Ovary (tissue), 9 donors: Measurements from ENCODE around the gene GRN. TPM values are rescaled to one million over a fixed set of nuclear protein-coding genes. Genes with fewer than 3 reads are reported as not detected.

Experiments
- DNase-seq, 5 donors: peaks; one replicate each; pipeline ENCODE4 v3.0.0-alpha.2; 2019 to 2020
- H3K27ac ChIP-seq, 2 donors: fragments of 200-600 bp; one replicate each; pipeline versions ENCODE4 v1.5.1 to v1.8.0; 2019 to 2022
- H3K27me3 ChIP-seq: fragments of 200-600 bp; one replicate; pipeline ENCODE4 v1.8.0; 2022
- H3K36me3 ChIP-seq: fragments of 200-600 bp; sonication (generic); one replicate; pipeline ENCODE4 v1.5.1; 2019
- H3K4me1 ChIP-seq: one replicate; pipeline ENCODE4 v1.8.1; 2013; ENCODE audit warnings: mild to moderate bottlenecking, moderate library complexity; ENCODE audit not compliant: insufficient read depth
- H3K4me3 ChIP-seq: fragments of 200-600 bp; sonication (generic); one replicate; pipeline ENCODE4 v1.5.1; 2017
- H3K9me3 ChIP-seq, 2 donors: fragments of 200-600 bp in 1 of 2; sonication (generic) in 1 of 2; one replicate each; pipeline versions ENCODE4 v1.5.1 to v1.8.1; 2013 to 2019; ENCODE audit warnings: mild to moderate bottlenecking in 1 of 2, moderate library complexity in 1 of 2
- EP300 ChIP-seq: sonication (generic); formaldehyde crosslinking; IDR thresholded peaks from one replicate; pipeline ENCODE4 v1.6.1; 2017; ENCODE audit warnings: antibody characterized with exemption
- POLR2A ChIP-seq: fragments of 450-650 bp; IDR thresholded peaks from one replicate; pipeline ENCODE4 v1.6.1; 2017; ENCODE audit warnings: antibody characterized with exemption, mild to moderate bottlenecking, moderate library complexity
- WGBS, 3 donors: extraction: QIAGEN DNeasy Blood & Tissue Kit in 1 of 3; methylation state at CpG; one replicate each; pipeline versions ENCODE4 v1.1.5 to v1.1.7; 2013 to 2017; 5-methylcytosine and 5-hydroxymethylcytosine counted together
- intact Hi-C, 4 donors: fragments of 100-400 bp; cut with DNase I; formaldehyde crosslinking; loops; one replicate each; pipeline versions ENCODE4 v1.11.0 to v1.15.1; 2022 to 2023
- polyA plus RNA-seq, 2 donors: library from polyadenylated mRNA; stranded (reverse); fragments of 200-250 nt in 1 of 2; fragments of 350-450 nt in 1 of 2; fragmentation: Illumina TruSeq in 1 of 2; extraction: RNeasy Lipid Tissue Mini Kit (QIAGEN cat#74804) in 1 of 2; gene quantifications; one replicate each; pipeline ENCODE4 v1.2.3, GENCODE V29; 2013 to 2014
- total RNA-seq, 7 donors: library from RNA; depleted of rRNA in 2 of 7; stranded (reverse); fragments of >200 nt in 2 of 7; fragmentation: NEBNext Ultra II Directional in 3 of 7; extraction: Animal tissue kit (Norgen Biotek cat#: 25700) in 3 of 7; gene quantifications; one replicate each; pipeline versions ENCODE4 v1.1.0 to v1.2.4, GENCODE V29; 2016 to 2023
- TF ChIP-seq, protein P1 (sequence below), 3 donors: fragments of 450-650 bp in 2 of 3; fragments of 200-600 bp in 1 of 3; IDR thresholded peaks; one replicate each; pipeline versions ENCODE4 v1.5.1 to v1.8.0; 2016 to 2022; ENCODE audit warnings: antibody characterized with exemption in 3 of 3, mild to moderate bottlenecking in 1 of 3
- donor health status: DM: no; HTN: no; CAD: no; lungs with moderate emphysema.
- donor health status: DM: no; HTN: no; CAD: no.
- donor health status: Bipolar disorder and iron deficiency.
- donor health status: DM: yes; HTN: yes; CAD: no.
- donor health status: DM: no; HTN: no; CAD: no.
- donor health status: DM: yes; HTN: yes; CAD: no.

GRN gene
- total and polyA plus RNA-seq, 9 donors = 70.6 to 173 (median 88.2) TPM

DNA sequence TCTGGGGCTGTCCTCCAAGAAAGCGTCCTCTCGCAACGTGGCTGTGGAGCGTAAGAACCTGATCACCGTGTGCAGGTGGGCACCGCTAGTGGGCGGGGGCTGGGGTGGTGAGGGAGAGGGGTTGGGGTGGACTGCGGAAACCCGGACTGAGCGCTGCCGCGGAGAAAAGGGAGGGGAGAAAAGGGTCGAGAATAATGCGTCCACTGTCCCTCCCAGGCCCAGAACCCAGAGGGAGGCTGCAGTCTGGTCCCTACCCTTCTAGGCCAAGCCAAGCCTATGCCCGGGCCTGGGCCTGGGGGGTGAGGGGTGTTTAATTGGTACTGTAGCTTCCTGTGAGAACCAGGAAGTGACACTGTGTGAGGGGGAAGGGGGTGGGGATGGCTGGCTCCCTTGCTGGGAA, 36.2 kb upstream of the GRN start:
- H3K4me3 ChIP-seq = peak overlapping the region; percentile 23
- H3K27ac ChIP-seq = no peak overlapping the region
- 2 to 3% (median 2%) methylated on average over 15 of the region's 15 CpGs for WGBS, 3 donors
- H3K36me3 ChIP-seq = no peaks in the 10 kb centered on the region
- H3K9me3 ChIP-seq = no peaks in the 10 kb centered on the region
- intact Hi-C loops = loop anchor here in 1 of 4 donors (5.0 kb wide), 1 partner anchor 87 kb away; no protein-coding TSS in a partner anchor
- peak in 1 of 5 donors; percentile 47 for DNase-seq
- TF ChIP-seq, protein P1, sequence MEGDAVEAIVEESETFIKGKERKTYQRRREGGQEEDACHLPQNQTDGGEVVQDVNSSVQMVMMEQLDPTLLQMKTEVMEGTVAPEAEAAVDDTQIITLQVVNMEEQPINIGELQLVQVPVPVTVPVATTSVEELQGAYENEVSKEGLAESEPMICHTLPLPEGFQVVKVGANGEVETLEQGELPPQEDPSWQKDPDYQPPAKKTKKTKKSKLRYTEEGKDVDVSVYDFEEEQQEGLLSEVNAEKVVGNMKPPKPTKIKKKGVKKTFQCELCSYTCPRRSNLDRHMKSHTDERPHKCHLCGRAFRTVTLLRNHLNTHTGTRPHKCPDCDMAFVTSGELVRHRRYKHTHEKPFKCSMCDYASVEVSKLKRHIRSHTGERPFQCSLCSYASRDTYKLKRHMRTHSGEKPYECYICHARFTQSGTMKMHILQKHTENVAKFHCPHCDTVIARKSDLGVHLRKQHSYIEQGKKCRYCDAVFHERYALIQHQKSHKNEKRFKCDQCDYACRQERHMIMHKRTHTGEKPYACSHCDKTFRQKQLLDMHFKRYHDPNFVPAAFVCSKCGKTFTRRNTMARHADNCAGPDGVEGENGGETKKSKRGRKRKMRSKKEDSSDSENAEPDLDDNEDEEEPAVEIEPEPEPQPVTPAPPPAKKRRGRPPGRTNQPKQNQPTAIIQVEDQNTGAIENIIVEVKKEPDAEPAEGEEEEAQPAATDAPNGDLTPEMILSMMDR (IDR thresholded peaks at IDR 0.05) = no peak
- TF ChIP-seq POLR2A = no peak
- no peak for TF ChIP-seq EP300
- peaks cover 6% of the 10 kb centered on the region for H3K4me1 ChIP-seq
- no peaks in the 10 kb centered on the region for H3K27me3 ChIP-seq

DNA sequence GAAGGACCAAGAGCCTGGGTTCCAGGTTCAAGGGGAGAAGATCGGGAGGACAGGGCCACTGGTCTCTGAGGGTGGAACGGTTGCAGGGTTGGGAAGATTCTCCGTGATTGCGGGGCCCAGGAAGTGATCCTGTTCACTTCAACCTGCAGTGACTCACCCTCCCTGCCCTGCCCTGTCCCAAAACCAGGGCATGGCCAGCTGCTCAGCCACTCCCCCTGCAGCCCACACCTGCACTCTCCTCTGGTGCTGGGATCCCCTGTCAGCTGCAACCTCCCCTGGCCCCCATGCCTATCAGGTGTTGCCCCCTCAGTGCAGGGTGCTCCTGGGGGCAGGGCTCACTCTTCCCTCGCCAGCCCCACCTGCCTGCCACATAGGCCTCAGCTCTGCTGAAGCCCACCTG, 35.6 kb upstream of the GRN start:
- Histone ChIP-seq H3K4me3 (no peak overlapping the region), H3K36me3 (no peaks in the 10 kb centered on the region), H3K9me3 (no peaks in the 10 kb centered on the region), H3K4me1 (peaks cover 6% of the 10 kb centered on the region), H3K27ac (no peak overlapping the region), H3K27me3 (no peaks in the 10 kb centered on the region)
- no peak for TF ChIP-seq EP300
- TF ChIP-seq, protein P1 (IDR thresholded peaks at IDR 0.05) = no peak
- TF ChIP-seq POLR2A = no peak
- 54 to 63% (median 58%) methylated on average over 5 of the region's 5 CpGs for WGBS, 3 donors
- DNase-seq = no peak
- intact Hi-C loops = loop anchor here in 1 of 4 donors (5.0 kb wide), 1 partner anchor 87 kb away; no protein-coding TSS in a partner anchor

DNA sequence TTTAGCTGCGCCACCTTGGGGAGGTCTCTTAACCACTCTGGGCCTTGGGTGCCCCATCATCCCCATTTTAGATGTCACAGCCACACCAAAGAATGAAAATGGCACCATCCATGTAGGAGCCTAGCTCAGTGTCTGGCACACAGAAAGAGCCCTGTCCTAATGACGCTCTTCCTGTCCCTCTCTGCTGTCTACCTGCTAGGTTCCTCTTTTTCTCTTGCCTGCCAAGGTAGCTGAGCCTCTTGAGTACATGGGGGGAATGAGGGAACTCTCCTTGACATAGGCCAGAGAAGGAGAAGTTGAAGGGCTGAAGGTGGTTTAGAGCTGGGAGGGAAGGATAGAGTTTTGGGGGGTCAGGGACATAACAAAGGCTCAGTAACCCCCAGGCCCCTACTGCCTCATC, 34.9 kb upstream of the GRN start:
- Histone ChIP-seq H3K4me3 (no peak overlapping the region), H3K27ac (no peak overlapping the region), H3K9me3 (no peaks in the 10 kb centered on the region), H3K36me3 (no peaks in the 10 kb centered on the region), H3K4me1 (peaks cover 9% of the 10 kb centered on the region), H3K27me3 (peaks cover 3% of the 10 kb centered on the region)
- intact Hi-C loops = no loop called here
- TF ChIP-seq, protein P1 (IDR thresholded peaks at IDR 0.05) = no peak
- TF ChIP-seq POLR2A (no peak), EP300 (no peak)
- WGBS, 3 donors = 91 to 100% (median 96%) methylated on average over 2 of the region's 2 CpGs
- DNase-seq = no peak

DNA sequence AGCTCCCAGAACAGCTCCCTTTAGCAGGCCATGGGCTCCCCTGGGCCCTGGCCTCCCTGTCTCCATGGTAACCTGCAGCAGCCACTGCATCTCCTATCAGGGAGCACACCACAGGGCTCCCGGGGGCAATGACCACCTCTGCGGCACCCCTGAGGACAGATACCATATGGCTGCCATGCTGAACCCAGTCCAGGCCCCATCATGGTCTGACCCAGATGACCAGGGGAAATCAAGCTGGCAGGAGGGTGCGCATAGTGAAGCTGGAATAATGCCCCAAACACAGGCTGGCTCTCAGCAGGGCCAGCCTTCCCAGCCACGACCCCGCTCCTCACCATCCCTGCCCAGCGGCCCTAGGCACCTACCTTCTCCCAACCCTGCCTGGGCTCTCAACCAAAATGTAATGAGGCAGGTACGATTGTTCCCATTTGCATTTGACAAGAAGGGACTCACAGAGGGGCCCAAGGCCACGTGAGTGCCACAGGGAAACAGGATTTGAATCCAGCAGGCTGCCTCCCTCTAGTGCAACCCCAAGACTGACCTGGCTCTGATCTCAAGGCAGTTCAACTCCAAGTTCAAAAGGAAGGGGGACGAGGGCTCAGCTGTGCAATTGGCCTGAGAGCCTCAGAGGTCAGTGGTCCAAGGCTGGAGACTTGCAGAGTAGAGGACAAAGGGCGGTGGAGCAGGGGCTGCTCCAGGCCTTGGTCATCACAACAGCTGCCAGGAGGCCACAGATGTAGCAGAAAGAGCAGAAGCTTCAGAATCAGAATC, 34.3 kb upstream of the GRN start:
- 70 to 76% (median 75%) methylated on average over 9 to 10 of the region's 10 CpGs for WGBS, 3 donors

More for the DNA sequence above, 34.3 kb upstream of the GRN start:
- Histone ChIP-seq H3K9me3 (no peaks in the 10 kb centered on the region), H3K4me1 (peaks cover 9% of the 10 kb centered on the region), H3K27me3 (peaks cover 3% of the 10 kb centered on the region), H3K4me3 (no peak overlapping the region), H3K36me3 (no peaks in the 10 kb centered on the region), H3K27ac (no peak overlapping the region)
- TF ChIP-seq EP300 (no peak), POLR2A (no peak)
- TF ChIP-seq, protein P1 (IDR thresholded peaks at IDR 0.05) = no peak
- DNase-seq = no peak
- intact Hi-C loops = no loop called here
